ENCODE results near the gene CAPN2.

GRCh38 chr1:223714849-223715603, 2.7 kb downstream of the CAPN2 start:
- TF ChIP-seq EGR1 (IDR thresholded peaks at IDR 0.05) (no peak), YY1 (IDR thresholded peaks at IDR 0.05; ENCODE audit: low read depth) (no peak), MAX (IDR thresholded peaks at IDR 0.05) (no peak), REST (IDR thresholded peaks at IDR 0.05; ENCODE audit: low read depth) (no peak), EP300 (IDR thresholded peaks at IDR 0.05; ENCODE audit: borderline replicate concordance) (no peak), TAF1 (IDR thresholded peaks at IDR 0.05; ENCODE audit: low read depth) (no peak)

Measured in Ishikawa (cell line).